Measurements from ENCODE around the gene RAB44.

RAB44 gene

DNA sequence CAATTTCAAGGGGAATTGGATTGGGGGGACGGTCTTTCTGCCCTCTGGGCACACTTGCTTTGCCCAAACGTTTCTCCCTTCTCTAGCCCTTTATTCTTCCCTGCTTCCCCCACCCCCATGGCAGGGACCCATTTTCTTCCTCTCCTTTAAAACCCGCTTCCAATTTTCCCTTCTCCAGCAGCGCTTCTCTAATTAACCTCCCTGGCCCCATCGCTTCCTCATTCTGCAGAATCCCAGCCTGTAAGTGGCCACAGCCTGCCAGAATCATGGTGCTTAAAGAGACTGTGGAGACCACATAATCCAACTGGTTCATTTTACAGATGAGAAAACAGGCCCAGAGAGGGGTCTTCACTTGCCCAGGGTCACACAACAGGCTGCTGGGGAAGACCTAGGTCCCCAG lies 80.2 kb downstream of the RAB44 start:
- DNase-seq, result no peak

GRCh38 chr6:36779227-36779626 lies 81.6 kb downstream of the RAB44 start:
- DNase-seq, result no peak

GRCh38 chr6:36780442-36781177 lies 83.0 kb downstream of the RAB44 start:
- no peak for DNase-seq

DNA sequence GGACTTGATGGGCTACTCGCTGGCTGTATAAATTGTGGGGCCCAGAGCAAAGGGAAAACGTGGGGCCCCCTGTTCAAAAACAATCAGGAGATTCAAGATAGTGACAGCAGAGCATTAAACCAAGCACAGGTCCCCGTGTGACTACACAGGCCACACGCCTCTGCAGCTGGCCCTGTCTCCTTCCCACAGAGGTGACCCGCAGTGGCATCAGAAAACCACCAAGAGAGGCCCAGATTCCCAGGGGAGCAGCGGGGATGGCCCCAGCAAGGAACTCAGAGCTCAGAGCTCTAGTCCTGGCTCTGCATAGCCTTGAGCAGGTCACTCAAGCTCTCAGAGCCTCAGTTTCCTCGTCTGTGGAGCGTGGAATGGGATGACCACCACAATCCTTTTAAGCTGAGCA lies 84.0 kb downstream of the RAB44 start:
- DNase-seq, result no peak

All from fibroblast of skin of right biceps (primary cell).